Astrocyte of the spinal cord (primary cell): Measurements from ENCODE around the gene CLDN9.

Experiments
- DNase-seq: peaks from one replicate; pipeline ENCODE4 v3.0.0; 2011; ENCODE audit warnings: low read depth, low spot score
- H3K4me3 ChIP-seq: 2 replicates; pipeline ENCODE4 v1.5.1; 2011; ENCODE audit warnings: low read depth, mild to moderate bottlenecking, low read length, moderate library complexity
- CTCF ChIP-seq: IDR thresholded peaks from 2 replicates; pipeline ENCODE4 v1.5.1; 2012; ENCODE audit warnings: low read depth, mild to moderate bottlenecking, low read length, inconsistent platforms
- in situ Hi-C: cut with HindIII; loops from 2 replicates; pipeline ENCODE4 v1.10.0; 2017; ENCODE audit warnings: low sequenced_read_pairs

Gene CLDN9

GRCh38 chr16:3038256-3038655, 25.5 kb downstream of the CLDN9 start:
- no peak for DNase-seq
- TF ChIP-seq CTCF = no peak
- no peak overlapping the region for H3K4me3 ChIP-seq
- in situ Hi-C loops = no loop called here

- in situ Hi-C loops = no loop called here
- no peak for DNase-seq
- no peak overlapping the region for H3K4me3 ChIP-seq
- no peak for TF ChIP-seq CTCF
Observed at GRCh38 chr16:3038896-3039295, 26.2 kb downstream of the CLDN9 start.

- no peak for TF ChIP-seq CTCF
- in situ Hi-C loops = no loop called here
- no peak overlapping the region for H3K4me3 ChIP-seq
- no peak for DNase-seq
Observed at GRCh38 chr16:3042376-3042775, 29.7 kb downstream of the CLDN9 start.

GRCh38 chr16:3044708-3045107, 32.0 kb downstream of the CLDN9 start:
- DNase-seq = no peak
- in situ Hi-C loops = no loop called here
- TF ChIP-seq CTCF = no peak
- H3K4me3 ChIP-seq = no peak overlapping the region

GRCh38 chr16:3045758-3046640, 33.3 kb downstream of the CLDN9 start, which contains the start of gene MMP25:
Gene MMP25, plus strand, starts transcription at chr16:3046561. Its CDS starts 357 bp downstream, at chr16:3046918.
- in situ Hi-C loops = no loop called here
- no peak for DNase-seq
- no peak for TF ChIP-seq CTCF
- peak within 1 kb of the TSS; percentile 31 for H3K4me3 ChIP-seq

GRCh38 chr16:3046641-3047386, 34.1 kb downstream of the CLDN9 start:
- H3K4me3 ChIP-seq = no peak overlapping the region
- in situ Hi-C loops = no loop called here
- TF ChIP-seq CTCF = no peak
- no peak for DNase-seq
